Effector CD4-positive, alpha-beta T cell (primary cell): ENCODE results near the gene RBFOX2.

Experiments
- DNase-seq: peaks from one replicate; pipeline ENCODE4 v3.0.0-alpha.2; 2020

RBFOX2 gene

GRCh38 chr22:35921044-35921443 is 107.6 kb downstream of the RBFOX2 start:
- DNase-seq = no peak

DNA sequence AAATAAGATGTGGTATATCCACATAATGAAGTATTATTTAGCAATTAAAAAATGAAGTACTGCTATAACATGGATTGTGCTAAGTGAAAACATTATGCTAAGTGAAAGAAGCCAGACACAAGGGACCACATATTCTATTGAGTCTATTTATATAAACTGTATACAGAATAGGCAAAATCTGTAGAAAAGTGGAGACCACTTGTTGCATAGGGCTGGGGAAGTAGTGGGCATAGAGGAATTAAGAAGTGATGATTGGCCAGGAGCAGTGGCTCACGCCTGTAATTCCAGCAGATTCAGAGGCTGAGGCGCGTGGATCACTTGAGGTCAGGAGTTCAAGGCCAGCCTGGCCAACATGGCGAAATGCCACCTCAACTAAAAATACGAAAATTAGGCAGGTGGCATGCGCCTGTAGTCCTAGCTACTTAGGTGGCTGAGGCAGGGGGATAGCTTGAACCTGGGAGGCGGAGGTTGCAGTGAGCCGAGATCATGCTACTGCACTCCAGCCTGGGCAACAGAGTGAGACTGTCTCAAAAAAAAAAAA is 109.6 kb downstream of the RBFOX2 start:
- DNase-seq = no peak

DNA sequence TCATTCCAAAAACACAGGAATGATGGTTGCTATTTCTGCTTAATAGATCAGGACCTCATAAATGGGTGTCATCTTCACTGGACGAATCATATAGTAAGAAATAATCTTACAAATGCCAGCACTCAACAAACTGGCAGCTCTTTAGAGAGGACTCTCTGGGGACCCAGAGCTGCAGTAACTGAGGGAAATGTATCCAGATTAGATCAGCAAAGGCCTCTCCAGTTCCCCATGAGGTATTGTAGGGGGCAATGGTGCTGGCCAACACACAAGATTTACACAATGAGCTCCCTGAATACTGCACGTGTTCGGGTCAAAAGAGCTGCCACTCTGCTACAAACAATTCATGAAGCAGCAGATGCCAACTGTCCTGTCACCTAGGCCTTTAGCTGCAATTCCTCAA is 110.2 kb downstream of the RBFOX2 start:
- no peak for DNase-seq

- no peak for DNase-seq
These were observed 111.0 kb downstream of the RBFOX2 start for GRCh38 chr22:35917651-35918050.

GRCh38 chr22:35915477-35916013 is 113.1 kb downstream of the RBFOX2 start:
- DNase-seq = no peak

- no peak for DNase-seq
These were observed 113.8 kb downstream of the RBFOX2 start for GRCh38 chr22:35914665-35915476.

DNA sequence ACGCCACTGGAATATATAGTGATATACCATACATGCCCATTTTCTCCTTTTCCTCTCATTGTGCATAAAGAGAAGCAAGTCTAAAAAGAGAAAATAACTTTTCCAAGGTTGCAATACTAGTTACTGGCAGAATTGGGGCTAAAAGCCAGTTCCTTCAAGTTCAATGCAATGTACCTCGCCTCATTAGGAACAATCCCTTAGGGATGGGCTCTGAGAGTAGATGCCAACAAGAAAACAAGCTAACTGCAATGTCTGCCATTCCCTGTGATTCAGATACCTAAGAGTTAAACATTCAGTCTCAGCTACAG is 114.3 kb downstream of the RBFOX2 start:
- DNase-seq = no peak

DNA sequence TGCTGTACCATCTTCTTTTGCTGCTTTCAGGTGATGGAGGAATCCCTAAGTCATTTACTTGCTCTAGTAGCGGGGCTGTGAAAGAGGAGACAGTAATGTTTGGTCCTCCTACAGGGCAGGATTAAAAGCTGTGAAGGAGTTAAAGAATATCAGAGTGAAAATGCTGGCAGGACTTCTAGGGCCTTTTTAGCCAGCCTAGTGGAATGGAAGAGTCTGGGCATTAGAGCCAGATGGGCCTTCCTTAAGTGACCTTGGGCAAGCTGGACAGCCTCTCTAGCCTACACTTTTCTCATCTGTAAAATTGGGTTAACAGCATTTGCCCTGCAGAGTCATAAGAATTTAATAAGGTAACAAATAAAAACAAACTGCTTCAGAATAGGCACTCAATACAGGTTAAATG is 114.7 kb downstream of the RBFOX2 start:
- no peak for DNase-seq

DNA sequence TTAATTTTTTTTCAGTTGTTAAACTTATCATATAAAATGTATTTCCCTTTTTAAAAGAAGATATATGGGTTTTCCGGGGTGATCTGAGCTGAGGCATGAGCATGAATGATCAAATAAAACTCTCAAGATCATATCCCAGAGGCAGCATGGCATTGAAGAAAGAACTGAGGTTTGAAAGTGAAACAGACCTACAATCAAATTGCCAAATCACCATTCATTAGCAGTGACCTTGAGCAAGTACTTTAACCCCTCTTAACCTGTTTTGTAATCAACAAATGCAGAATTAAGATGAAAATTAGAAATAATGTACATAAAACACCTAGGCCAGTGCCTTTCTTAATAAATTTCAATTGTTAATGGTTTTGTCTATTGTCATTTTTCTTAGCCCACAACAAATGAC is 116.0 kb downstream of the RBFOX2 start:
- no peak for DNase-seq

- no peak for DNase-seq
These were observed 116.7 kb downstream of the RBFOX2 start for GRCh38 chr22:35911877-35912276.

DNA sequence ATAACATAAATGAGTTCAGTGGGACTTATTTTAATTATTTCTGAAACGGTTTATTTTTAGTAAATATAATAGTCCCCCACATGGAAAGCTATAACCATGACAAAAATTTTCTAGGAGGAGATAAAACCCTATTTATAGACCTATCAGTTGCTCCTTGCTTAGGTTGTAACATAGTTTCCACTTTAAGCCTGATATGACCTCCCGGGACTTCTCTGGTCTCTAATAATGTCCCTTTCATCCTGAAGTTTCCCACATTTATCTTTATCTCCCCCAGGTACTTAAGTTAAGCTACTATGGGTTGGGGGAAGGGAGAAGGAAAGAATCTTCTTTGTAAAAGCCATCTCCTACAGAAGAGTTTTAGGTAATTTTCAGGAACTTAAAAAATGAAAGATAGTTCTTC is 117.7 kb downstream of the RBFOX2 start:
- DNase-seq = no peak

DNA sequence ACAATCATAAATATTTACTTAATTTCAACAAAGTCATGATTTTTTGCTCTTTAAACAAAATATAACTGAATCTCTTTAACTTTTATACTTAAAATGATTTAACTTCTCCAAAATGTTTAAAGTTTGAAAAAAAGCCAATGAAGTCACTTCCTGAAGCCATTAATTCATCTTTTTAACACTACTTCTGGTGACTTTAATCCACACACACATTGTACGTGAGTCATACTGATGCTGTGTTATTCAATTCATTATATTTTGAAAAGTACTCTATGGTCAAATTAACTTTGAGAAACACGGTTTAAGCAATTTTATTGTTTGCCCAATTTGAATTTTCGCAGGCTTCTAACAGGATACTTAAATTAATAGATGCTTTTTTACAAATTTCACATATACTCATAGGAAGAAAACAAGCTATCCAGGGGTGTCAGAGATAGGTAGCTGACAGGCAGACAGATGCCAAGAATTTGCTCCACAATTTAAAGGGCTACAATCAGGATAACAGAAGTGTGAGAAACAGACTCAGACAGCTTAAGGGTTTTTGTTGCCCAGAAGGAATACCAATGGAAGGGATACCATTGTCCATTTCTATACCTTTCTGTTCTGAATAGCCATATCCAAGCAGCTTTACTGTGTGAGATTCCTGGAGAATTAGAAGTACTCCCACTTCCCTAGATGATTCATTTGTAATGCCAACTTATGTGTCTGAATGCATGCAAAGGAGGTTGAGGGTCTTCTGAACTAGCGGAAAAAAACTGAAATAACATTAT is 118.4 kb downstream of the RBFOX2 start:
- no peak for DNase-seq

GRCh38 chr22:35905894-35906293 is 122.7 kb downstream of the RBFOX2 start:
- no peak for DNase-seq

DNA sequence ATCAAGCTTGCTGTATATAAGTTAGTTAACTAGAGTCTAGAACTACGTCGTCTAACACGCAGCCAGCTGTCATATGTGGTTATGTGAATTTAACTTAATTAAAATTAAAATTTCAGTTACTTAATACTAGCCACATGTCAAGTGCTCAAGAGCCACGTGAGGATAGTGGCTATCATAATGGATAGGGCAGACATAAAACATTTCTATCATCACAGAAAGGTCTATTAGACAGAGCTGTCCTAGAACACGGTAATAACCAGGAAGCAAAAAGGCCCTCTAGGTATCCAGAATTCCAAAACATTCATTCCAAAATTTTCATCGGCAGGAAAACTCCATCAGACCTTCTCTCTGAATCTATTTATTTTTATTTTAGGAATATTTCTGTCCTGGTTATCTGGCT is 123.9 kb downstream of the RBFOX2 start:
- DNase-seq = no peak

DNA sequence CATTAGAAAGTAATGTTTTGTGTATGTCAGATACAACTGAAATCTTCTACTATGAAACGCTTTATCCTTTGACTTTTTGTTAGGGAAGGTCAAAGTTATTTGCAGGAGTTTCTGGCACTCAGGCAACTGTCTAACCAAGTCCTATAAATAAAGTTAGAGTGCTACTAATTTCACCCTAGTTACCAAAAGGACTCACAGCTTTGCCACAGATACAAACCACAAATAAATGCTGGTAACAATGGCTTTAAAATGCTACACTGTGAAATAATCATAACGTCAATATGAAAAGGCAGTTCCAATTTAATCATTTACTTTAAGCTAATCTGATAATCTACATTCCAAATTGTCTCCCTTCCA is 124.3 kb downstream of the RBFOX2 start:
- no peak for DNase-seq

DNA sequence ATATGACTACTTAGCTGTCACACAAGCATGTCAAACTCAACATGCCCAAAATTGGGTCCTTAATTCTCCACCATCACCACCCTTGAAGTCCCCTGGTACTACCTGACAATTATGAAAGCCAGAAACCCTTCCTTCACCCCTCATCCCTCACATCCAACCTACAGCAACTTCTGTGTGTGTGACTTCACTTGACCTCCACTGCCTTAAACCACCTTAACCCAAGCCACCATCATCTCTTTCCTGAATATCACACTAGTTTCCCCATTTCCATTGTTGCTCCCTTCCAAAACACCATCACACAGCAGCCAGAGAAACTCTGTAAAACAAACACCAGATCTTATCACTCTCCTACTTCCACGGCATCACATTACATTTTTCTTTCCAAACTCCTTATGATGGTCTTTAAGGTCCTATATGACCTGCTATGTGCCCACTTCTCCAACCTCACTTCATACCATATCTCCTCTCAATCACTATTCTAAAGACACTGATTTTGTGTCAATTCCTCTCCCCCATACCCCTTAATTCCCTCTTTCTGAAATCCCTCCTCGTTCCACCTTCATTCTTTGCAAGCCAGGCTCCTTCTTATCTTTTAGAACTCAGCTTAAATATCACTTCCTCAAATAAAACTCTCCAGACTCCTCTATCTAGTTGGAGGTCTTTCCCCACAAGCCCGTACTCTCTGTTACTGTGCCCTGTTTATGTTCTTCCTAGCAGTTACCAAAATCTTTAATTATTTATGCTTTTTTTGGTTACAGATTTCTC is 124.9 kb downstream of the RBFOX2 start:
- DNase-seq = no peak

DNA sequence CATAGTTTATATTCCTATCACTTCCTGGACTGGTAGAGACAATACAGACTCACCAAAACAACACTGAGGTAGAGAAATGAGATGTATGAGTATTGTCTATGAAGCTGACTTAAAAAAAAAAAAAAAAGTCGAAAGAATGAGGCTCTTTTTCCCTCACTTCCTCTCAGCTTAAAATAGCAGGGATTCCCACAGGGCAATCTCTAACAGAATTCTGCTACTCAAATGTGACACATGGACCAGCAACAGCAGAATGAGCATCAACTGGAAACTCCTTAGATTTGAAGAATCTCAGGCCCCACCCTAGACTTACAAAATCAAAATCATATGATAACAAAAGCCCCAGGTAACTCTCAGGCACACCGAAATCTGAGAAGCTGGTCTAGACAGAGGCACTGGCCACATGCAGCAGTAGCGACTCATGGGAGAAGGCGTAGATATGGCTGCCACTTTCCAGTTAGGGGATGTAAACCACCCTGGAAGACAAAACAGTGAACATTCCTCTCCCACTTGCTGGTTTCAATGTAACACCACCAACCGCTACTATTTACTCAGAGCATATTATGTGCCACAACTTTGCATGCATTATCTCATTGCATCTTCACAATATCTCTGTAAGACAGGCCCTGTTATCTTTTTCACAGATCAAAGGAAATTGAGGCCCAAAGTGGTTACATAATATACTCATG is 128.0 kb downstream of the RBFOX2 start:
- DNase-seq = no peak

GRCh38 chr22:35899736-35900135 is 128.9 kb downstream of the RBFOX2 start:
- DNase-seq = no peak

- DNase-seq = no peak
These were observed 132.4 kb downstream of the RBFOX2 start for GRCh38 chr22:35896111-35896705.

DNA sequence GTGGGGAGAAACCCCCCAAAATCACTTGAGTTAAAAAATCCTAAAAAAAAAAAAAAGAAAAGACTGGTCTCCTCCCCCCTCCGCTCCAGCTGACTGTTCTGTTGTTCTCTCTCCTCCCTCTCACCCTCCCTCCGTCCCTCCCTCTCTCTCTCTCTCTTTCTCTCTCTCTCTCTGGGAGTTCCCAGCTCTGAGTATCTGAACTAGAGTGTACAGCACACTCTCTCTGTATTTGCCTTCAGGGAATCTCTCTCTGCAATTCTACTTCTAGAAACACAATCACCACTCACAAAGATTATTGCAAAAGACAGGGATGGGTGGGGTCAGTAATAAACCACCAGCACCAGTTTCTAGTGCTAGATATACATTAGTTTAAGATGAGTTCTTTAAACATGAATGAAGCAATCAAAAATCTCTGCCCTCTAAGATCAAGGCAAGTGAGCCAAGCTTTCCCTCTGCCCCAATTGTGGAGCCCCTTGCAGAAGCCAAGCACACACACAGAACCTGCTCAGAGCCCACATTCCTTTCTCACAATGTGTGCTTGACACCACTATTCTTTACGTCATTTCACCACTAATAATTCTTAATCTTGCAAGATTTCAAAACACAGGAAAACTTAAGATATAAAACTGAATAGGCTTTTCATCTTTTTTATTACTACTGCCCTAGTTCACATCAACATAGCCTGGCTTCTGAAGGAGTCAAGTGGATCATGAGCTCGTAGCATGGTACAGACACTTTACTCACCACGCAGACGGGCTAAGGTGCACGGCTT is 133.5 kb downstream of the RBFOX2 start:
- DNase-seq = no peak

DNA sequence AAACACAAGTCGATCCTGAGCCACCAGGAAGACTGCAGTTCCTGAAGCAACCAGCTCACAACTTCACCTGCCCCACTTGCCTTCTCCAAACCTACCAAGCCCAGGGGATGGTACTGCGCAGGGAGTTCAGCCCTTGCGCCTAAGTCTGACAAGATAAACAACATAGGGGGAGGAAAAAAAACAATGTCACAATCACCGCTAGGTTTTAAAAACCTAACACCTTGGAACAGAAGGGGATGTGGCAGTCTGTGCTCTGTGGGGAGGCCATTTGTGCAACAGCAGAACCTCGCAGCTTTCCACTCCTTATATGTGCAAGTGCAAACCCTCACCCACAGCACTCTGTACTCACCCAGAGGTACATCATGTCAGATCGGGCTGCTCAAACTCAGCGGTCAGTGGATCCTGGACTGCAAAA is 134.2 kb downstream of the RBFOX2 start:
- DNase-seq = no peak
